ENCODE measurements around the gene C16orf78.
"Not testable (repeated sequence)": the region's sequence is repeated elsewhere in the genome, so short reads cannot be mapped to it uniquely, and the experiment has no call there.

The C16orf78 gene

GRCh38 chr16:49354101-49354500 is 19.5 kb upstream of the C16orf78 start:
- no peak for DNase-seq (ENCODE audit: extremely low read depth, insufficient read length)
- no peak for TF ChIP-seq CTCF (IDR thresholded peaks at IDR 0.05; ENCODE audit: insufficient read depth, low read length, poor library complexity, severe bottlenecking)
- H3K36me3 ChIP-seq (ENCODE audit: control insufficient read depth, insufficient read depth, low read length) = no peaks in the 10 kb centered on the region
- H3K4me3 ChIP-seq (replicated peaks; ENCODE audit: low read depth, low read length) = no peak overlapping the region
- H3K27me3 ChIP-seq (replicated peaks; ENCODE audit: control insufficient read depth, insufficient read depth, low read length) = peaks cover 2% of the 10 kb centered on the region

- no peak for DNase-seq (ENCODE audit: extremely low read depth, insufficient read length)
- no peak overlapping the region for H3K4me3 ChIP-seq (replicated peaks; ENCODE audit: low read depth, low read length)
- H3K27me3 ChIP-seq (replicated peaks; ENCODE audit: control insufficient read depth, insufficient read depth, low read length) = peaks cover 2% of the 10 kb centered on the region
- TF ChIP-seq CTCF (IDR thresholded peaks at IDR 0.05; ENCODE audit: insufficient read depth, low read length, poor library complexity, severe bottlenecking) = no peak
- no peaks in the 10 kb centered on the region for H3K36me3 ChIP-seq (ENCODE audit: control insufficient read depth, insufficient read depth, low read length)
These were observed 18.6 kb upstream of the C16orf78 start for GRCh38 chr16:49354991-49355390.

DNA sequence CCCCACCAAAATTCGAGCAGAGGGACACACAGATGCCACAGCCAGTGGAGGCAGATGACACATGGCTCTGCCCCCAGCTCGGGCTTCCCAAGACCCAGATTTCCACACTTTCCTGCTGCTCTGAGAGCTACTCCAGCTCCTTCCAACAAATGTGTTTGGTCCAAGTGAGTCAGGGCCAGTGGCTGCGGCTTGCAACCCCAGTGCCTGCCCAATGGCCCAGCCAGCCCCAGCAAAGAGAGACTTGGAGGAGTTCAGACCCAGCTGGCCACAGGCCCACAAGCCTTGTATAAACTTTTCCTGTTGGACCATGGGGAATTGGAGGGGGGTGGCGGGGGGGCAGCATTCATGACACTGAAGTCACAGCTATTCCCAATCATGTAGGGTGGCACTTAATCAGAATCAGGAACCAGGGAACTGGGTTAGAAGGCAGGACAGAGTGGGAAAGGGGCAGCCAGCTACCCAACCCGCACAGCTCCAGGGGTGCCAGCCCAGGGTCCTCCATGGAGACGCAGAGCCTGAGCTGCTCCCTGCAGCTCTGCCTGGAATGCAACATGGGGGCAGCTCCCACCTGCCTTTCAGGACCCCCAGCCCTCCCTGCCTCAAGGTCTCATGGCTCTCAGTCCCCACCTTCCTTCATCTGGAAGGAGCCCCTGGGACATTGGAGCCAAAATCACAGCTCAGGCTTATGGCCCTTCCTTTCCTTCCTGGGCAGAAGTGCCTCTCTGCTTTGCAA is 17.5 kb upstream of the C16orf78 start:
- Histone ChIP-seq H3K4me3 (replicated peaks; ENCODE audit: low read depth, low read length) (no peak overlapping the region), H3K36me3 (ENCODE audit: control insufficient read depth, insufficient read depth, low read length) (no peaks in the 10 kb centered on the region), H3K27me3 (replicated peaks; ENCODE audit: control insufficient read depth, insufficient read depth, low read length) (no peaks in the 10 kb centered on the region; the same call in 1 of the 2 replicates)
- no peak for TF ChIP-seq CTCF (IDR thresholded peaks at IDR 0.05; ENCODE audit: insufficient read depth, low read length, poor library complexity, severe bottlenecking)
- DNase-seq (ENCODE audit: extremely low read depth, insufficient read length) = no peak

DNA sequence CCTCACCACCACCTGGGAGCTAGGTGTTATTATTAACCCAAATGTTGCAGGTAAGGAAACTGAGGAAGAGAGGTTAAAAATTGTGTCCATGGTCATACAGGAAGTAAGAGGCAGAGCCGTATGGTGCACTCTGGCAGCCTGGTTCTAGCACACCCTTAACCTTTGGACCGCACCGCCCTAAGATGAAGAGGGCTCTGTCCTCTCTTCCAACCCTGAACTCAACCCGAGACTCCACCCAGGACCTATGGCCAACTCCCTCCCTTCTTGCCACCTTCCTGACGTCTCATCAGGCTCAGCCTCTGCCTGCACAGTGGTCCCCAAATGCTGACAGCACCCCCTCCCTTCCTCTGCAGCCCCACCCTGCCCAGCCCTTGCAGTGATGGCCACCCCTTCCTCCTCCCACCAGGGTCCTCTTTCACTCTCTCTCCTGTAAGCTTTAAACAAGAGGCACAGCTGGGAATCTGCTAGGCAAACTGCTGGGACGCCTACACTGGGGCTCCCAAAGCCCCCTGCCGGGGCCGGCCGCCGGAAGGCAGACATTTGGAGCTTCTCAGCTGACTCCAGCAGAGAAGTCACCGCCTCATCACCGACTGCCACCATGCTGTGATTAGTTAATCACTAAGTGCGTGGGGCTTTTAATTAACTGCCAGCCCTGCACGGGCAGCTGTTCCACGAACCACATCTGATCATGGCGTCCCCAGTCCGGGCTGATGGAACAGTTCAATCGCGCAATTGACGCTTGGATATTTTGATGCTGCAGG is 16.7 kb upstream of the C16orf78 start:
- H3K36me3 ChIP-seq (ENCODE audit: control insufficient read depth, insufficient read depth, low read length) = no peaks in the 10 kb centered on the region
- no peak for DNase-seq (ENCODE audit: extremely low read depth, insufficient read length)
- no peak for TF ChIP-seq CTCF (IDR thresholded peaks at IDR 0.05; ENCODE audit: insufficient read depth, low read length, poor library complexity, severe bottlenecking)
- H3K27me3 ChIP-seq (replicated peaks; ENCODE audit: control insufficient read depth, insufficient read depth, low read length) = no peaks in the 10 kb centered on the region; the same call in 1 of the 2 replicates
- H3K4me3 ChIP-seq (replicated peaks; ENCODE audit: low read depth, low read length) = no peak overlapping the region

DNA sequence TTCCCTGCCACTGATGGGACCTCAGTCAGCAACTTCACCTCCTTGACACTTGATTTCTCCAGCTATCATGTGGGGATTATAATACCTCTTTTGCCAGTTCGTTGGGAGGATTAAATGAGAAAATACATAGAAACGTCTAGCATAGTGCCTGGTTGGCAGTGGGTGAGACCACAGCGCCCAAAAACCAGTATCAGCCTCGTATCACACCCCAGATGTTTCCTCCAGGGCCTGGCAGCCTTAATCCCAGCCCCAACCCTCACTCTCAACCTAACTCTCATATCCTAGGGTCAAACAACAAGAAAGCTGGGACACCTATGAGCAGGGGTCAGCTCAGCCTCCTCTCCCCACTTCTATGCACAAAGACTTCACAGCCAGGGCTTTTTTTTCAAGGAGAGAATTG is 14.0 kb upstream of the C16orf78 start:
- Histone ChIP-seq H3K4me3 (replicated peaks; ENCODE audit: low read depth, low read length) (no peak overlapping the region), H3K36me3 (ENCODE audit: control insufficient read depth, insufficient read depth, low read length) (no peaks in the 10 kb centered on the region), H3K27me3 (replicated peaks; ENCODE audit: control insufficient read depth, insufficient read depth, low read length) (no peaks in the 10 kb centered on the region; the same call in 1 of the 2 replicates)
- no peak for TF ChIP-seq CTCF (IDR thresholded peaks at IDR 0.05; ENCODE audit: insufficient read depth, low read length, poor library complexity, severe bottlenecking)
- DNase-seq (ENCODE audit: extremely low read depth, insufficient read length) = no peak

- not testable (repeated sequence) for H3K27me3 ChIP-seq (replicated peaks; ENCODE audit: control insufficient read depth, insufficient read depth, low read length); DNase-seq (ENCODE audit: extremely low read depth, insufficient read length); H3K36me3 ChIP-seq (ENCODE audit: control insufficient read depth, insufficient read depth, low read length); H3K4me3 ChIP-seq (replicated peaks; ENCODE audit: low read depth, low read length)
These were observed 11.9 kb upstream of the C16orf78 start for GRCh38 chr16:49361731-49362130.

All from GM06990 (cell line).